22Rv1 (cell line): Measurements from ENCODE around the gene PRUNE1.

ENCODE experiments used
- CTCF ChIP-seq: fragments of 450-650 bp; IDR thresholded peaks from 2 replicates; pipeline ENCODE4 v1.5.1; 2017; ENCODE audit warnings: mild to moderate bottlenecking
- ZFX ChIP-seq: fragments of 450-650 bp; IDR thresholded peaks from 2 replicates; pipeline ENCODE4 v1.6.1; 2017; ENCODE audit warnings: antibody characterized with exemption, borderline replicate concordance

GRCh38 chr1:150997126-150997872 lies 10.9 kb upstream of the PRUNE1 start:
- no peak for TF ChIP-seq CTCF
- TF ChIP-seq ZFX = no peak
